Measurements from ENCODE around the gene CAPN7.
"Not testable (repeated sequence)": the region's sequence is repeated elsewhere in the genome, so short reads cannot be mapped to it uniquely, and the experiment has no call there.

CAPN7 gene

DNA sequence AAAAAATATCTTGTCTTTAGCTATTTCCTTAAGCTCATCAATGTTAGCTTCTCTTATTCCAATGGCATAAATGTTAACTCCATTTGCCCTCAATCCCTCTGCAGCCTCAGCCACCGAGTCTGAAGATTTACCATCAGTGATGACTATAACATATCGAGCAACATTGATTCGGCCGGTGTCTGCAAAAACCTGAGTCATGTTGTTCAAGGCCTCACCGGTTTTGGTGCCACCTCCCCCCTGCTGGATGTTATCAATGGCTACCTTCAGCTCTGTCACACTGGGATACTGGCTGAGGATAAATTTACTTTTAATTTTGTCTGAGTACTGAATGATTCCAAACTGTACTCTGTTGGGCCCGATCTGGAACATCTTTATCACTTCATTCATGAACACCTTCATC, 41.0 kb upstream of the CAPN7 start:
- DNase-seq (ENCODE audit: low read depth in 1 of 2, low spot score in 1 of 2), result no peak
- TF ChIP-seq CTCF (IDR thresholded peaks at IDR 0.05; ENCODE audit: insufficient read depth, low read length), result no peak
- no peak for TF ChIP-seq SPI1 (IDR thresholded peaks at IDR 0.05; ENCODE audit: borderline replicate concordance, low read depth)
- no peak for TF ChIP-seq POLR2AphosphoS5 (IDR thresholded peaks at IDR 0.05; ENCODE audit: low read depth)
- no peak for TF ChIP-seq REST (IDR thresholded peaks at IDR 0.05; ENCODE audit: insufficient replicate concordance, low read depth)
- TF ChIP-seq GABPA (IDR thresholded peaks at IDR 0.05; ENCODE audit: low read depth), result no peak
- Histone ChIP-seq H3K4me3 (replicated peaks; ENCODE audit: insufficient read depth, low read length) (no peak overlapping the region), H3K27ac (replicated peaks) (no peak overlapping the region), H3K27me3 (ENCODE audit: insufficient read depth, poor library complexity, severe bottlenecking) (no peaks in the 10 kb centered on the region)

- H3K27ac ChIP-seq (replicated peaks); H3K27me3 ChIP-seq (ENCODE audit: insufficient read depth, poor library complexity, severe bottlenecking); H3K4me3 ChIP-seq (replicated peaks; ENCODE audit: insufficient read depth, low read length); DNase-seq (ENCODE audit: low read depth in 1 of 2, low spot score in 1 of 2): not testable (repeated sequence)
Observed at GRCh38 chr3:15166391-15166790, 39.7 kb upstream of the CAPN7 start.

GRCh38 chr3:15171096-15171495, 35.0 kb upstream of the CAPN7 start:
- TF ChIP-seq SPI1 (IDR thresholded peaks at IDR 0.05; ENCODE audit: borderline replicate concordance, low read depth), result no peak
- no peak for TF ChIP-seq REST (IDR thresholded peaks at IDR 0.05; ENCODE audit: insufficient replicate concordance, low read depth)
- no peak for TF ChIP-seq CTCF (IDR thresholded peaks at IDR 0.05; ENCODE audit: insufficient read depth, low read length)
- TF ChIP-seq POLR2AphosphoS5 (IDR thresholded peaks at IDR 0.05; ENCODE audit: low read depth), result no peak
- no peak overlapping the region for H3K4me3 ChIP-seq (replicated peaks; ENCODE audit: insufficient read depth, low read length)
- H3K27ac ChIP-seq (replicated peaks), result no peak overlapping the region
- H3K27me3 ChIP-seq (ENCODE audit: insufficient read depth, poor library complexity, severe bottlenecking), result peaks cover 12% of the 10 kb centered on the region
- no peak for DNase-seq (ENCODE audit: low read depth in 1 of 2, low spot score in 1 of 2)

DNA sequence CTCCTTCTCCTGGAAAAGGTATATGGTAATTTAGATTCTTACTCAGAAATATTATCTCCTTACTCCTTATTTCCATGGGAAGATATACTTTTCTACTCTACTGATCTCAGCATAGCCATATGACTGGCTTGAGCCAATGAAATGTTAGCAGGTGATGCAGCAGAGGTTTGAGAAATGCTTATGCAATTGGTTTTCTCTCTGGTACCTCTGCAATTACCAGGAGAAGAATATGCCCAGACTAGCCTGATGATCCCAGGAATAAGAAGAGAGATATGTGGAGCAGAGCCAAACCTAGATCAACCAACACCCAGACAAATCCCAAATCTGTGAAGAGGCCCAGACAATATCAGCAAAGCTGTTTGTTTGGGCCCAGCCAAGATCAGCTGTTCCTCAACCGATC, 33.2 kb upstream of the CAPN7 start:
- no peak for TF ChIP-seq REST (IDR thresholded peaks at IDR 0.05; ENCODE audit: insufficient replicate concordance, low read depth)
- no peak for TF ChIP-seq CTCF (IDR thresholded peaks at IDR 0.05; ENCODE audit: insufficient read depth, low read length)
- no peak for TF ChIP-seq SPI1 (IDR thresholded peaks at IDR 0.05; ENCODE audit: borderline replicate concordance, low read depth)
- no peak for TF ChIP-seq POLR2AphosphoS5 (IDR thresholded peaks at IDR 0.05; ENCODE audit: low read depth)
- TF ChIP-seq GABPA (IDR thresholded peaks at IDR 0.05; ENCODE audit: low read depth), result no peak
- no peak for DNase-seq (ENCODE audit: low read depth in 1 of 2, low spot score in 1 of 2)
- Histone ChIP-seq H3K27ac (replicated peaks) (no peak overlapping the region), H3K27me3 (ENCODE audit: insufficient read depth, poor library complexity, severe bottlenecking) (peaks cover 12% of the 10 kb centered on the region), H3K4me3 (replicated peaks; ENCODE audit: insufficient read depth, low read length) (no peak overlapping the region)
